Smooth muscle cell (in vitro differentiated cells): ENCODE measurements around the gene ARRB1. TPM values are rescaled to one million over a fixed set of nuclear protein-coding genes. Genes with fewer than 3 reads are reported as not detected.

ENCODE experiments used
- DNase-seq: peaks from one replicate; lab custom pipeline; 2025; ENCODE audit not compliant: unreplicated experiment; lab: John Stamatoyannopoulos, UW
- H2AFZ ChIP-seq: fragments of 200-600 bp; sonication (generic); 2 replicates; pipeline ENCODE4 v1.6.0; 2016; ENCODE audit warnings: antibody characterized with exemption, low read depth, mild to moderate bottlenecking
- H3F3A ChIP-seq: fragments of 200-600 bp; sonication (generic); 2 replicates; pipeline ENCODE4 v1.6.0; 2017; ENCODE audit warnings: antibody characterized with exemption, low read depth
- H3K27ac ChIP-seq: fragments of 200-600 bp; sonication (generic); 2 replicates; pipeline ENCODE4 v1.5.1; 2016; ENCODE audit warnings: low read depth, mild to moderate bottlenecking
- H3K27me3 ChIP-seq: fragments of 200-600 bp; sonication (generic); 2 replicates; pipeline ENCODE4 v1.6.1; 2016; ENCODE audit warnings: low read depth, mild to moderate bottlenecking
- H3K36me3 ChIP-seq: fragments of 200-600 bp; sonication (generic); 2 replicates; pipeline ENCODE4 v1.5.1; 2016; ENCODE audit warnings: low read depth
- H3K4me1 ChIP-seq: fragments of 200-600 bp; sonication (generic); 2 replicates; pipeline ENCODE4 v1.5.1; 2016; ENCODE audit warnings: low read depth
- H3K4me2 ChIP-seq: fragments of 200-600 bp; sonication (generic); 2 replicates; pipeline ENCODE4 v1.6.0; 2016; ENCODE audit warnings: mild to moderate bottlenecking
- H3K4me3 ChIP-seq: fragments of 200-600 bp; sonication (generic); 2 replicates; pipeline ENCODE4 v1.5.1; 2016; ENCODE audit warnings: mild to moderate bottlenecking
- H3K79me2 ChIP-seq: fragments of 200-600 bp; sonication (generic); 2 replicates; pipeline ENCODE4 v1.6.0; 2016; ENCODE audit warnings: low read depth, mild to moderate bottlenecking
- H3K9ac ChIP-seq: fragments of 200-600 bp; sonication (generic); 2 replicates; pipeline ENCODE4 v1.6.0; 2016; ENCODE audit warnings: low read depth
- H3K9me3 ChIP-seq: fragments of 200-600 bp; sonication (generic); replicated peaks from 2 replicates; pipeline ENCODE4 v1.5.1; 2016; ENCODE audit warnings: low read depth
- H4K20me1 ChIP-seq: fragments of 200-600 bp; sonication (generic); 2 replicates; pipeline ENCODE4 v1.6.0; 2016; ENCODE audit warnings: low read depth
- WGBS: methylation state at CpG from one replicate; pipeline ENCODE4 v1.1.7; 2016; ENCODE audit warnings: low lambda C conversion rate; 5-methylcytosine and 5-hydroxymethylcytosine counted together
- polyA plus RNA-seq: library from polyadenylated mRNA; unstranded; fragments of >200 nt; fragmentation: Nextera tagmentation; extraction: Ambion mirVana; gene quantifications from 2 replicates; pipeline ENCODE4 v1.2.1, GENCODE V29; 2016
- total RNA-seq: library from RNA; depleted of rRNA; stranded (reverse); fragments of >200 nt; gene quantifications from 2 replicates; pipeline ENCODE4 v1.2.3, GENCODE V29; 2014
- TF ChIP-seq, protein P1 (sequence below): fragments of 200-600 bp; sonication (generic); IDR thresholded peaks from 2 replicates; pipeline ENCODE4 v1.5.1; 2017; ENCODE audit warnings: borderline replicate concordance, mild to moderate bottlenecking, antibody characterized with exemption; ENCODE audit not compliant: insufficient read depth, poor library complexity, severe bottlenecking

Gene ARRB1
- total and polyA plus RNA-seq, 2 experiments from 2014 or later, result 4.6 to 16.9 TPM

DNA sequence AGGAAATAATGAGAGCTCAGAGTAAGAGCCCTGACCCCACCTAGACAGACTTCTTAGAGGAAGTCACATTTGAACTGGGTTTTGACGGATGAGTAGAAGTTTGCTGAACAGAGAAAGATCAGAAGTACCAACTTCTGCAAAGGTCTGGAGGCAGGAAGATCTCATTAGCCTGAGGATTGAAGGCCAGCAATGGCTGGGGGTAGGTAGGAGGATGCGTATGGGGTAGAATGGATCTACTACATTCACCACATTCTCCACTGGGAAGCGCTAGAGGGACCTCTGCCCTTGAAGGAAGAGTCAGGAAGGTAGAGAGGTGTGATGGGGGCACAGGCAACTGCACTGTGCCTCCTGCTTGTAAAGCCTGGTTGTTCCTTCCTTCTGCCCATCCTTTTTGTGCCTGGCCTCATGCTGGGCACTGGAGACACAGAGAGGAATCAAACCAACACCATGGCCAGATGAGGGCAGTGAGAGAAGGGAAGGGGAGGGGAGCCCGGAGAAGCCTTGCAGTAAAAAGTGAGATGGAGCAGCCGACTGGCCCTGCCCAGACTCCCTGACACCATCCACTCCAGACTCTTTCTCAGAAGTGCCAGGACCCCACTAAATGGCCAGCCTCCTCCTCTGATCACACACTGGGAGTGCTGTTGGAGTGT lies 106.0 kb downstream of the ARRB1 start:
- Histone ChIP-seq H2AFZ (no peak overlapping the region), H3K36me3 (no peaks in the 10 kb centered on the region), H3K4me2 (no peak overlapping the region), H3F3A (no peaks in the 10 kb centered on the region), H3K4me1 (no peaks in the 10 kb centered on the region), H3K9me3 (no peaks in the 10 kb centered on the region), H3K79me2 (no peaks in the 10 kb centered on the region), H3K9ac (no peak overlapping the region), H4K20me1 (no peaks in the 10 kb centered on the region), H3K4me3 (no peak overlapping the region), H3K27me3 (peaks cover 33% of the 10 kb centered on the region), H3K27ac (no peak overlapping the region)
- no peak for DNase-seq
- 75% methylated on average over 5 of the region's 5 CpGs for WGBS
- TF ChIP-seq, protein P1, sequence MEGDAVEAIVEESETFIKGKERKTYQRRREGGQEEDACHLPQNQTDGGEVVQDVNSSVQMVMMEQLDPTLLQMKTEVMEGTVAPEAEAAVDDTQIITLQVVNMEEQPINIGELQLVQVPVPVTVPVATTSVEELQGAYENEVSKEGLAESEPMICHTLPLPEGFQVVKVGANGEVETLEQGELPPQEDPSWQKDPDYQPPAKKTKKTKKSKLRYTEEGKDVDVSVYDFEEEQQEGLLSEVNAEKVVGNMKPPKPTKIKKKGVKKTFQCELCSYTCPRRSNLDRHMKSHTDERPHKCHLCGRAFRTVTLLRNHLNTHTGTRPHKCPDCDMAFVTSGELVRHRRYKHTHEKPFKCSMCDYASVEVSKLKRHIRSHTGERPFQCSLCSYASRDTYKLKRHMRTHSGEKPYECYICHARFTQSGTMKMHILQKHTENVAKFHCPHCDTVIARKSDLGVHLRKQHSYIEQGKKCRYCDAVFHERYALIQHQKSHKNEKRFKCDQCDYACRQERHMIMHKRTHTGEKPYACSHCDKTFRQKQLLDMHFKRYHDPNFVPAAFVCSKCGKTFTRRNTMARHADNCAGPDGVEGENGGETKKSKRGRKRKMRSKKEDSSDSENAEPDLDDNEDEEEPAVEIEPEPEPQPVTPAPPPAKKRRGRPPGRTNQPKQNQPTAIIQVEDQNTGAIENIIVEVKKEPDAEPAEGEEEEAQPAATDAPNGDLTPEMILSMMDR, result no peak

- no peaks in the 10 kb centered on the region for H3K9me3 ChIP-seq
- no peaks in the 10 kb centered on the region for H3F3A ChIP-seq
- 86% methylated on average over 10 of the region's 10 CpGs for WGBS
- no peaks in the 10 kb centered on the region for H4K20me1 ChIP-seq
- H3K9ac ChIP-seq, result no peak overlapping the region
- no peak overlapping the region for H2AFZ ChIP-seq
- H3K27me3 ChIP-seq, result peaks cover 44% of the 10 kb centered on the region
- H3K27ac ChIP-seq, result no peak overlapping the region
- DNase-seq, result no peak
- no peaks in the 10 kb centered on the region for H3K79me2 ChIP-seq
- TF ChIP-seq, protein P1, result no peak
- no peak overlapping the region for H3K4me3 ChIP-seq
- no peaks in the 10 kb centered on the region for H3K4me1 ChIP-seq
- no peak overlapping the region for H3K4me2 ChIP-seq
- H3K36me3 ChIP-seq, result no peaks in the 10 kb centered on the region
Observed at GRCh38 chr11:75244052-75244814, 107.2 kb downstream of the ARRB1 start.

GRCh38 chr11:75242722-75243600 lies 108.5 kb downstream of the ARRB1 start:
- TF ChIP-seq, protein P1, result no peak
- H3K9ac ChIP-seq, result no peak overlapping the region
- no peaks in the 10 kb centered on the region for H3K36me3 ChIP-seq
- 90% methylated on average over 16 of the region's 16 CpGs for WGBS
- H2AFZ ChIP-seq, result no peak overlapping the region
- no peak overlapping the region for H3K4me3 ChIP-seq
- peaks cover 53% of the 10 kb centered on the region for H3K27me3 ChIP-seq
- no peaks in the 10 kb centered on the region for H4K20me1 ChIP-seq
- no peak overlapping the region for H3K4me2 ChIP-seq
- no peak for DNase-seq
- no peaks in the 10 kb centered on the region for H3K9me3 ChIP-seq
- H3F3A ChIP-seq, result no peaks in the 10 kb centered on the region
- no peaks in the 10 kb centered on the region for H3K4me1 ChIP-seq
- no peaks in the 10 kb centered on the region for H3K79me2 ChIP-seq
- no peak overlapping the region for H3K27ac ChIP-seq
